Vagina (tissue), 2 donors: ENCODE measurements around the gene LAMP5. TPM values are rescaled to one million over a fixed set of nuclear protein-coding genes. Genes with fewer than 3 reads are reported as not detected.

Experiments used
- DNase-seq, 2 donors: peaks; one replicate each; pipeline ENCODE4 v3.0.0-alpha.2; 2017; ENCODE audit errors: extremely low spot score in 2 of 2
- H3K27ac ChIP-seq: fragments of 200-600 bp; sonication (generic); one replicate; pipeline ENCODE4 v1.5.1; 2019
- H3K27me3 ChIP-seq: fragments of 200-600 bp; sonication (generic); one replicate; pipeline ENCODE4 v1.5.1; 2019
- H3K36me3 ChIP-seq, 2 donors: fragments of 200-600 bp; sonication (generic); one replicate each; pipeline ENCODE4 v1.5.1; 2017 to 2019
- H3K4me1 ChIP-seq: fragments of 200-600 bp; sonication (generic); one replicate; pipeline ENCODE4 v1.5.1; 2019
- H3K4me3 ChIP-seq, 2 donors: fragments of 200-600 bp; sonication (generic); 1 replicate in 1 of 2; 2 replicates in 1 of 2; pipeline ENCODE4 v1.5.1; 2016 to 2019
- H3K9me3 ChIP-seq: fragments of 200-600 bp; sonication (generic); one replicate; pipeline ENCODE4 v1.5.1; 2019
- CTCF ChIP-seq, 3 experiments: fragments of 450-650 bp in 2 of 3; fragments of 200-600 bp in 1 of 3; sonication (generic) in 1 of 3; IDR thresholded peaks; one replicate each; pipeline ENCODE4 v1.5.1; 2017 to 2019; ENCODE audit warnings: antibody characterized with exemption in 3 of 3, mild to moderate bottlenecking in 2 of 3, moderate library complexity in 2 of 3
- POLR2A ChIP-seq, 2 donors: fragments of 450-650 bp; IDR thresholded peaks; one replicate each; pipeline ENCODE4 v1.6.1; 2017; ENCODE audit warnings: antibody characterized with exemption in 2 of 2, mild to moderate bottlenecking in 2 of 2, moderate library complexity in 2 of 2
- POLR2AphosphoS5 ChIP-seq, 2 donors: sonication (generic); formaldehyde crosslinking; IDR thresholded peaks; one replicate each; pipeline ENCODE4 v1.9.0; 2017; ENCODE audit warnings: antibody characterized with exemption in 2 of 2, mild to moderate bottlenecking in 2 of 2, low read depth in 1 of 2; ENCODE audit not compliant: insufficient read depth in 1 of 2
- intact Hi-C: fragments of 100-400 bp; cut with DNase I; formaldehyde crosslinking; loops from one replicate; pipeline ENCODE4 v1.15.1; 2023
- total RNA-seq: library from RNA; depleted of rRNA; stranded (reverse); fragments of >200 nt; gene quantifications from one replicate; pipeline ENCODE4 v1.2.3, GENCODE V29; 2016

The LAMP5 gene
- total RNA-seq, 1 donor from 2014 or later: 0.74 TPM

DNA sequence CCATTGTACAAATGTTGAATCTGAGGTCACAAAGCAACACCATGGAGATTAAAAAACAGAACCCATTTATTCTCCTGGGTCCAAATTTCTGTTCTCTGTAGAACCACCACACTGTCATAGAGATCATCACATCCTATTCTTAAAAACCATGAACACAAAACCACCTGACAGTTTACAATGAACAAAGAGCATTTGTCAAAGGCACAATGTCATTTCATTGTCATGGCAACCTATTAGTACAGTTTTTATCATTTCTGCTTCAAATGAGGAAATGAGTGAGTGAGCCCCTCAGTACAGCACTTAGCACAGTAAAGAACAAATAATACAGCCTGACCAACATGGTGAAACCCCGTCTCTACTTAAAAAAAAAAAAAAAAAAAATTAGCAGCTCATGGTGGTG, 23.1 kb upstream of the LAMP5 start:
- H3K36me3 ChIP-seq: no peaks in the 10 kb centered on the region
- intact Hi-C loops: no loop called here
- DNase-seq: no peak
- no peaks in the 10 kb centered on the region for H3K9me3 ChIP-seq
- no peak overlapping the region for H3K27ac ChIP-seq
- no peaks in the 10 kb centered on the region for H3K27me3 ChIP-seq
- no peak for TF ChIP-seq CTCF (IDR thresholded peaks at IDR 0.05)
- TF ChIP-seq POLR2A (IDR thresholded peaks at IDR 0.05): no peak
- TF ChIP-seq POLR2AphosphoS5 (IDR thresholded peaks at IDR 0.05; ENCODE audit: insufficient read depth in 1 of 2, low read depth in 1 of 2): no peak
- H3K4me1 ChIP-seq: peaks cover 6% of the 10 kb centered on the region
- H3K4me3 ChIP-seq: no peak overlapping the region

- intact Hi-C loops: no loop called here
- no peak for TF ChIP-seq POLR2AphosphoS5 (IDR thresholded peaks at IDR 0.05; ENCODE audit: insufficient read depth in 1 of 2, low read depth in 1 of 2)
- TF ChIP-seq CTCF (IDR thresholded peaks at IDR 0.05): no peak
- TF ChIP-seq POLR2A (IDR thresholded peaks at IDR 0.05): no peak
Measured at GRCh38 chr20:9492067-9492466, 22.3 kb upstream of the LAMP5 start.

DNA sequence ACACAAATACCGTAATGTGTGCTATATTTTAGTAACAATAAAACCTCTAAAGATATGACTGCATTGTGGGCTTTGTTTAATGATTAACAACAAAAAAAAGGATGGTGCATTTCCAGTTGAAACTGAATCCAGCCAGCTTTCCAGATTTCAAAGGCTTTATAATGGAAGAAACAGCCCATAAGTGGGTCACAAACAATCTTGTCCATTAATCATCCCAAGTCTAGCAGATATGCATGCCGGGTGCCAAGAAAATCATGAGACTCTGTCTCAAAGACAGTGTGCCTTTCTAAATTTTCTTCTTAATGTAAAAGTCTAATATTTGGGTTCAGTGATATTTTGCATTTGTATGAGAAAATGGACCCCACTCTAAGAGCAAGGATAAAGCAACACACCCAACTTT, 20.6 kb upstream of the LAMP5 start:
- peaks cover 6% of the 10 kb centered on the region for H3K4me1 ChIP-seq
- intact Hi-C loops: no loop called here
- H3K9me3 ChIP-seq: no peaks in the 10 kb centered on the region
- H3K27me3 ChIP-seq: no peaks in the 10 kb centered on the region
- DNase-seq: no peak
- no peaks in the 10 kb centered on the region for H3K36me3 ChIP-seq
- H3K27ac ChIP-seq: no peak overlapping the region
- TF ChIP-seq POLR2AphosphoS5 (IDR thresholded peaks at IDR 0.05; ENCODE audit: insufficient read depth in 1 of 2, low read depth in 1 of 2) (no peak), POLR2A (IDR thresholded peaks at IDR 0.05) (no peak), CTCF (IDR thresholded peaks at IDR 0.05) (no peak)
- H3K4me3 ChIP-seq: no peak overlapping the region

More at GRCh38 chr20:9492067-9492466, 22.3 kb upstream of the LAMP5 start:
- no peak for DNase-seq
- Histone ChIP-seq H3K27ac (no peak overlapping the region), H3K4me1 (peaks cover 6% of the 10 kb centered on the region), H3K36me3 (no peaks in the 10 kb centered on the region), H3K27me3 (no peaks in the 10 kb centered on the region), H3K4me3 (no peak overlapping the region), H3K9me3 (no peaks in the 10 kb centered on the region)

GRCh38 chr20:9495701-9496100, 18.7 kb upstream of the LAMP5 start:
- no peak for TF ChIP-seq POLR2A (IDR thresholded peaks at IDR 0.05)
- TF ChIP-seq POLR2AphosphoS5 (IDR thresholded peaks at IDR 0.05; ENCODE audit: insufficient read depth in 1 of 2, low read depth in 1 of 2): no peak
- peaks cover 6% of the 10 kb centered on the region for H3K4me1 ChIP-seq
- H3K27ac ChIP-seq: no peak overlapping the region
- H3K4me3 ChIP-seq: no peak overlapping the region
- no peaks in the 10 kb centered on the region for H3K9me3 ChIP-seq
- no peak for DNase-seq
- no peaks in the 10 kb centered on the region for H3K36me3 ChIP-seq
- no peaks in the 10 kb centered on the region for H3K27me3 ChIP-seq
- intact Hi-C loops: no loop called here

DNA sequence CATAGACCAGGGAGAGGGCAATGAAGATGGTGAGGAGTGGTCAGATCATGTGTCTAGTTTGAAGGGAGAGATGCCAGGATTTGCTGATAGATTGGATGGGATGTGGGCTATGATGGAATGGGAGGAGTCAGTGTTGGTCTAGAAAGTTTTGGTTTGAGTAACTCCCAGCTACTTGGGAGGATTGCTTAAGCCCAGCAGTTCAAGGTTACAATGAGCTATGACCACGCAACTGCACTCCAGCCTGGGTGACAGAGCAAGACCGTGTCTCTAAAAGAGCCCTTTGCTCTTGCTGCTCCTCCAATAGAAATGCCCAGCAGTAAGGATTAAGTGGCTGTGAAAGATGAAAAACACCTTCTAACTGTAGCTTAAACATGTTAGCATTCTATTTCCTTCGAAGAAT, 18.2 kb upstream of the LAMP5 start:
- Histone ChIP-seq H3K4me1 (peaks cover 6% of the 10 kb centered on the region), H3K36me3 (no peaks in the 10 kb centered on the region), H3K27ac (no peak overlapping the region), H3K4me3 (no peak overlapping the region), H3K27me3 (no peaks in the 10 kb centered on the region), H3K9me3 (no peaks in the 10 kb centered on the region)
- TF ChIP-seq POLR2A (IDR thresholded peaks at IDR 0.05) (no peak), POLR2AphosphoS5 (IDR thresholded peaks at IDR 0.05; ENCODE audit: insufficient read depth in 1 of 2, low read depth in 1 of 2) (no peak), CTCF (IDR thresholded peaks at IDR 0.05) (no peak)
- DNase-seq: no peak
- intact Hi-C loops: no loop called here
